GM12892 (cell line): ENCODE measurements around the gene GSTM3.

Experiments used
- POLR2A ChIP-seq: IDR thresholded peaks from 2 replicates; pipeline ENCODE4 v1.6.1; 2011; ENCODE audit warnings: low read depth, low read length, control low read depth
- POLR2AphosphoS5 ChIP-seq: IDR thresholded peaks from 2 replicates; pipeline ENCODE4 v1.6.1; 2011; ENCODE audit warnings: low read depth, low read length, control low read depth

GRCh38 chr1:109750241-109750882 lies 9.5 kb upstream of the GSTM3 start:
- TF ChIP-seq POLR2AphosphoS5 (no peak), POLR2A (no peak)
